ENCODE data around the gene DNM3.

DNM3 gene

DNA sequence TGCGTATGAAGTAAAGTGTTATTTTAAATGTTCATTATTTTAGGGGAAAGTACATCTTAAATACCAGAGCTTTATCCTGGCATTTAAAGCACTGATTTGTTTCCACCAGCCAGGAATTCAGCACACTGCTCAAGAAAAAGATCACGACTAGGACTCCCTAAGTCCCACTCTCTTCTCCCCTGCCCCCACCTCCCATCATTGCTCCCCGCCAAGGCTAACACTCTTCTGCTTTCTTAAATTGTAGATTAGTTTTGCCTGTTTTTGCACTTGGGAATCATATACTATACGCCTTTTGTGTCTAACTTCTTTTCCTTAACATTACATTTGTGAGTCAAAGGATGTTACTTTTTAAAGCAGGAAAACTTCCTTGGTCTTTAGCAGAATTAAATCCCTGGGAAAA, 541.7 kb downstream of the DNM3 start:
- DNase-seq: no peak

DNA sequence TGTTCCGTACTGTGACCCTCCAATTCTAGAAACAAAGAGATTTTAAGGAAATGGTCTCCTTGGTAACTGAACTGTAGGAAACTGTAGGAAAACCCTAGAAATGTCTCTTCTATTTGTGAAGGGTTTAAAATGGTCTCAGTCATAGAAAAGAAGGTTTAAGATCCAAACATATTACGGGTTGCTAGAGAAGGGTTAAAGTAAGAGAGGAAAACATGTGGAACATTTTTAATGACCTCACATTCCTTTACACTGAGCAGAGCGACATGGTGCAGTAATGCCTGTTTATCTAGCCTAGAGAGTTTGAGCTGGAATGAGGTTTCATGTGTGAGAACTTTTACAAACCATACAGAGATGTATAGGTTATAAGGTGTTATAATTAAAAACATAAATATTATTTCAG, 542.2 kb downstream of the DNM3 start:
- DNase-seq: no peak

DNA sequence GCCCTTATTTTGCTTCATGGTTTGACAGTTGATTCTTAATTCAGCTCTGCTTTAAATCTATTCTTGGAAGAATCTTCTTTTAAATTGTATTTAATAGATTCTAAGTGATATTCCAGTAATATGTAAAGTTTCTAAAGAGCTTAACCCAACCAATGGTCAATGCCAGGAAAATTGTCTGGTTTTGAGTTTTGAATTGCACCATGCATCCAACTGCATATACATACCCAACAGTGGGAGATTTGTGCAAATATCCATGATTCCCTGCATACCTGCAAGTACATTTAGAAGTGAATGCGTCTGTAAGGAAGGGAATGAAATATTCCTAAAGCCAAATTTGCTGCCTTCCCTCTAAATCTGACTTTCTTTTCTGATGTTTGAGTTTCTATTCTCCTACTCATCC, 543.4 kb downstream of the DNM3 start:
- no peak for DNase-seq

DNA sequence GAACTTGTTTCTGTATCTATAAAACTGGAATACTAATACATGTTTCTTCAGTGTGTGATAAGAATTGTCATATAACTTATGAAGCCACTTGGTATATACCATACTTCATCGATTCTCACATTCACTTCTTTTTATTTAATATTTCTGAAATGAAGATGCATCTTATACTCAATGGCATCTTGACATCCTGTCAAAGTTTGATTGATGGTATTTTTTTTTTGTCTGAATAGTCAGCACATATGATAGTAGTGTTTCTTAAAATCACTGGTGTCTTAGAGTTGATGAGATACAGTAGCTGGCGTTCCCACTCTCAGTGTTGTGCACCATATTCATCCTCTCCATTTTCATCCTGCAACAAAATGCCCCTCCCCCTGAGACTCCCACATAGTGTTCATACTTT, 544.7 kb downstream of the DNM3 start:
- no peak for DNase-seq

DNA sequence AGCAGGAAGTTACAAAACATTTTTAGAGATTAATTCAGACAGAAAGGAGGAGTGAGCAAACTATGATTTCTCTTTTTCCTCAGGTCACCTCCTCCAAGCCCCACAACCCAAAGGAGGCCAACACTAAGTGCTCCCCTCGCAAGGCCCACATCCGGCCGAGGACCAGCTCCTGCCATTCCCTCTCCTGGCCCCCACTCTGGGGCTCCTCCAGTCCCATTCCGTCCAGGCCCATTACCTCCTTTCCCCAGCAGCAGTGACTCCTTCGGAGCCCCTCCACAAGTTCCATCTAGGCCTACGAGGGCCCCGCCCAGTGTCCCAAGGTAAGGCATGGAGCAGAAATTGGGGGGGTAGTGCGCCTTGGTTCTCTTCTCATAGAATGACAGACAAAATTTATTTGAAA, 547.2 kb downstream of the DNM3 start:
- no peak for DNase-seq

DNA sequence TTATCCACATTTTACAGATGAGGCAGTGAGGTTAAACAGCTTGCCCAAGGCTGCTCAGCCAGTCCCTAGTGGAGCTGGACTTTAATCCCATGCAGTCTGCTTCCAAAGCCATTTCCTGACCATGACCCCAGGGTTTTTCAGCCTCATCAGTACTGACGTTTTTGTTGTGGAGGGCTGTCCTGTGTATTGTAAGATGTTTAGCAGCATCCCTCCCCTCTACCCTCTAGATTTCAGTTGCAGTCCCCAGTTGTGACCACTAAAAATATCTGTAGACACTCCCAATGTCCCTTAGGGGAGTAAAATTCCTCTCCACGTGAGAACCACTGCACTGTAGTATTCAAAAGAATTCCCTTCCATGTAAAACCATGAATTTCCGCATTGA, 549.0 kb downstream of the DNM3 start:
- DNase-seq: no peak

DNA sequence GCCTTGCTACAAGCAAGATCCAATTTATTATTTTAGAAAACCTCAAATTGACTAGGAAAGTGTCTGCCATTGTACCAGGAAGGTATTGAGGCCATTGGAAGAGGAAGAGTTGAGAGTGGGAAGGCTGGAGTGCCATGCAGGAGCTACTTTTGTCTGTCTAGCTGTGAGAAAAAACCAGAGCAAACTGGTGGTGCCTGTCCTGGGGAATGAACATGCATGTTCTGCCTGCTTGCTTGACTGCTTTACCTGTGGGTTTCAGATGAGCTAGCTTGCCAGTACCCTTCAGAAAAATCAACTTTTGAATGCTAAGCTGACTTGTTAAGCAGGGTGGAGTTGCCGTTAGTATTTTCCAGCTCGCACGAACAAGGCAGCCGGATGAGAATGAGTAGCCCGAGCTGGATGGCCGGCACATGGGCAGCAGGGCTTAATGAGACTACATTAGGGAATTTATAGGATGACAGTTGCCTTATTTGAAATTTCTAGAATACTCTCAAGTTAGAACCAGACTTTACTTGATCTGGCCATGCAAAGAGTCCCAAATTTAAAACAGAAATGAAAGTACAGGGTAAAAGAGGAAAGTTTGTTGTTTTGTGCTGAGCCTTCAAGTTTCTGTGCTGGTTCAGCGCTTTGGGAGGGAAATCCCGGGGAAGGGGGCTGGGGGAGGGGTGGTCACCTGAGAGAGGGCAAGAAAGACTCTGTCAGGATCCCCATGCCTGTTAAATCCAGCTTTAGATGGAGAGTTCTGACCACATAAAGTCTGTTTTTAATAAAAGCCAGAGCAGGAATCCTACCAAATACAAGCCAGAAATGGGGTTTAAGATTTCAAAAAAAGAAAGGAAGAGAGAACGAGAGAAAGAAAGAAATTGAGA, 549.6 kb downstream of the DNM3 start:
- DNase-seq: no peak

DNA sequence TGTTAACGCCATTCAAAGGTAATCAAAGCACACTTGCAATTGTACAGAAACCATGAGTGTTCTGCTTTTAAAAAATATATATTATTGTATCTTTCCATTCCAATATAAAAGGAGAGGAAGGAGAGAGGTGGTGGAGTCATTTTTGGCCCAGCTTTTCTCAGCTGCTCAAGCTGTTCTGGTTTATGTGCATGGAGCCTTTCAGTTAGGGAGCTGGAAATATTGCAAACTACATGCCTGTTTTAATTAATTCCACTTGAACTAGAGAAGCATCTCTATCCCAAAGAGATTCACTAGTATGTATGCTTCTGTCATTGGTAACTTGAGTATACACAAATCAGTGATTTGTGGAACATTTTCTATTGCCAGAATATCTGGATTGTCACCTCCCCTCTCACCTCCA, 550.7 kb downstream of the DNM3 start:
- DNase-seq: no peak

DNA sequence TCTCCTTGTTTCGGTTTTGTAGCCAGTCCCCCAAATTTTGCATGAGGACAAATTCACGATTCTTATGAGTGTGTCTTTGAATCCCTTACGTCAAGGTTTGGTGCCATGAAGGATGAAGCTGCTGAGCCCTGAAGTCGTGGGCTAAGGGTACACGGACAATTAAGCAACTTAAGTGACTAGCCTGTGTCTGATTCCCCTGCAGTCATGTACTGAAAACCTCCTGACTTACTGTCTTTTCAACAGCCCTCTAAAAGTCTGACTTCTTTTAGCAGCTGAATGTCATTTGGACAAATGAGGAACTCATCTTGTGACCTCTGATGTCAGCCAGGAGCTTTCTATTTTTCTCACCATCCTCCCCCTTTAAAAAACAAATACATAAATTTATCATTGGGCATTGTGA, 552.1 kb downstream of the DNM3 start:
- DNase-seq: no peak

DNA sequence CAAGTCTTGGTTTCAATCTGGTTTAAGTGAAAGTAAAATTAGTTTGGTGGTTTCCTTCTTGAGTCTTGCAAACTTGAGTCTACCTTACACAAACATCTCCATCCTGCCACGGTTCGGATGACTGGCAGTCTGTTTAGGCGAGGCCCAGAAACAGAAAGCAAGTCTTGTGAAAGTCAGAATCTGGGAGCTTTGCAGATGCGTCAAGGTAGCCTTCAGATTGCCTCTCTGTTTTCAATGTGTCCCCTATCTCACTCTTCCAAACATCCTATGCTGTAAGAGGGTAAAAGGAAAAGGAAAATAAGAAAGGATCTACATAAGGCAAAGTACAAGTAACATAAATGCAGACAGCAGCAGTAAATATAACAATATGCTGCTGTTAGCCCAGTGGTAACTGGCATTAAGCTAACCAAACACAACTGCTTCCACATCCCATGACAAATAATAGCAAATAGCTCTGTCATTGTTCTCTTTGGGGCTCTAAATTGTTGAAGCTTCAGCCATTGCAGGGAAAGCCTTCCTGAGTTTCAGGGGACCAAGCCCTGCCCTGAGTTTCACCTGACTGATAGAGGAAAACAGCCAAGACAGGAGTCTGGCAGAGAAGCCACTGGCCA, 552.9 kb downstream of the DNM3 start:
- DNase-seq: no peak

DNA sequence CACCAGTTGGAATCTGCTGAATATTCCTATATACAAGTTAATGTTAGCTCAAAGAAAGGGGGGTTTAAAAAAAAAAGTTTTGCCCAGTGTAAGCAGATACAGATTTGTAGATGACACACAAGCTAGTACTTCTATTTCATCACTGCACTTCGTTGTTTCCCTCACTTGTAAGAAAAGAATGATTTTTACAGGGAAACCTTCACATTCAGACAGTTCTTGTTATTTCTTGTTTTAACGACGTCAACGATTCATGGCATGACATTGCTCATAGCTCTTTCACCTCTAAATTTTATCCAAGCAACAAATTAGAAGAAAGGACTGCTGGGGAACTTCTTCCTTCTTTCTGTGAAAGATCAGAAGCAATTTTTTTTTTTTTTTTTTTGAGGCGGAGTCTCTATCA, 553.5 kb downstream of the DNM3 start:
- DNase-seq: no peak

DNA sequence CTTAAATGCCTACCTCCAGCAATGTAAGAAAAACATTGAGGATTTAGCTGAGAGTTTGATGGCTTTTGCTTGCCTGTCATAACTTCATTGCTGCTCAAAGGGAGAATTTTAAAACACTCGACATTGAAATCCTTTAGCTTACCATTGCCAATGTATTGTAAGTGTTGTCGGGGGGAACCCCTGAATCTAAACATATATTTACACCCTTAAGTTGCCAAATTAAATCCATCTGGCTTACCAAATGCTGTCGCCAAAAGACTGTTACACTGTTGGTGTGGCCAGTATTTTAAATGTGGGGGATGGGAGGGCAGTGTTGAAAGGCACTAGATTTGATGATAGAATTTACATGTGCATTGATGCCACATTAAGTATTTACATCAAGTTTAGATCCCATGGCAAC, 554.3 kb downstream of the DNM3 start:
- DNase-seq: no peak

DNA sequence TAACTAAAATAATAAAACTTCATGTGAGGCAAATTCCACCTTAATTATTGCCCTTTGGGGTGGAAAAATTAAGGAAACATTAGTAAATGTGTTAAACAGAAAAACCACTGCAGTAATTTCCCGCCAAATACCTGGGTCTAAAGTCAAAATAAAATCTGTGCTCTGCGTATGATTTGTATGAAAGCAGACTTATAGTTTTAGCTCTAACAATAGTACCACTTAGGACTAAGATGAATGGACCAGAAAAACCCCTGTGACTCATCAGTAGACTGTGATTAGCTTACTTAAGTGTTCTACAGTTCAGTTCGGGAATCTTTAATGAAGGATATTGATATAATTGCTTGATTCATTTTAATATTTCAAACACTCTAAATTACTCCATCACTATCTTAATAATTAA, 555.9 kb downstream of the DNM3 start:
- no peak for DNase-seq

DNA sequence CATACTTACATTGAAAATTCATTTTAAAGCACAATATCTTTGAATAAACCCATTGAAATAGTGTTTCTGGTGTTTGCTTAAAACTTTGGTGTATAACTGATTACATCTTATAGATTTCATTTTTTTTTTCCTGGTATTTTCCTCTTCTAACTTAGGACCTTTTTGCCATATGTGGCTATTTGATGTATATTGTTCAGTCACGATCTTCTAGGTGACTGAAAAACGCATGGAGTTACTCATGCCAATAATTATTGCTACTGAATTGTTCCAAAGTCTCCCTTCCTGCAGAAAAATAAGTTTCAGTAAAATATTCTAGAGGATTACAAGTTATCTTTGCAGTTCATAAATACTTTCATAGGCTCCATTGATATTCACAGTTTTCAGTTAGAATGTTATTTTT, 556.3 kb downstream of the DNM3 start:
- DNase-seq: no peak

DNA sequence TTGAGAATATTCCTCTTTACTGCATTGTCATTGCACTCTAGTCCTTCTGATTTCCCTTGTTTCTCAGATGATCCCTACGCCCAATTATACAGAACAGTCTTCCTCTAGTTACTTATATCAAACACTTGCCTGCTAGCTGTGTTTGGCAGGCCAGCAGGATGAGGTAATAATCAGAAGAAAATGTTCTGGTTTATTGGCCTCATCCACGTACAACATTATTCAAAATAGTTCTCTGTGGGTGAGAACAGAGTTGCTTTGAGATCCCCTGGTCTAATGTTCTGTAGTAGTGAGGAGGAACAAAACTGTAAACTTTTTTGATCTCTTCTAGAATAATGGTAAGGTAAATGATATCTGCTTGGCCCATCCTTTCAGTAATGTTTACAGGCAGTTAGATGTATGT, 556.9 kb downstream of the DNM3 start:
- DNase-seq: no peak

DNA sequence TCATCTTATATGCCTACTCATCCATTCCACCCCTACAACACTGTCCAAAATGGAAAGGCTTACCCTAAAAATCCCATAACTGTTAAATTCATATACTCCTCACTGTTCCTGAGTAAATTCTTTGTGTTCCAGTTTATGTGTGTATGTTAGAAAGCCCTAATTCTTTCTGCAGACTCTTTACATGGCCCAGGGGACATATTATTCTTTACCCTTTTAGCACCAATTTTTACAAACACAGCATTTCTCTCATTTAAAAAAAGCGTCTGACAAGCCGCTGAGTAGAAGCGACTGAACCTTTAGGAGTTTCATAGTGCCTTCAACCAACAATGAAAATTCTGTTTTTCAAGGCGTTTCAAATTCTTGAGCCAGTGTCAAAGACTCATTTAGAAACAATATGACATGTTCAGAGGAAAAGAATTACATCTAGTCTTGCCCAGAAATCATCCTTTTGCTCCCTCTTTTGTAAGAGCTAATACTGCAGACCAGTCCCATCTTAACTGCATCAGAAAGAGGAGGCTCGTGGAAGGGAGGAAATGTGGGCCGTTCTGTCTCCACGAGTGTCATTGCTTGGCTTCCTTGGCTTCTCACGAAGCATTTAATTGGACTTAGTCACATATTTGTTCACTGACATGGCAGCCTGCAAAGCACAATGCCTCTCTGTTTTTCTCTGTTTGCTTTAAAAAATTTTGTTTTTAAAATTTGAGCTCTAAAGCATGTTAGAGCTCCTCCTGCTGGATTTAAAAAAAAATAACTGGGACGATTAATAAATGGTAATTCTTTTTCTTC, 557.9 kb downstream of the DNM3 start:
- DNase-seq: peak; percentile 42 to 63

DNA sequence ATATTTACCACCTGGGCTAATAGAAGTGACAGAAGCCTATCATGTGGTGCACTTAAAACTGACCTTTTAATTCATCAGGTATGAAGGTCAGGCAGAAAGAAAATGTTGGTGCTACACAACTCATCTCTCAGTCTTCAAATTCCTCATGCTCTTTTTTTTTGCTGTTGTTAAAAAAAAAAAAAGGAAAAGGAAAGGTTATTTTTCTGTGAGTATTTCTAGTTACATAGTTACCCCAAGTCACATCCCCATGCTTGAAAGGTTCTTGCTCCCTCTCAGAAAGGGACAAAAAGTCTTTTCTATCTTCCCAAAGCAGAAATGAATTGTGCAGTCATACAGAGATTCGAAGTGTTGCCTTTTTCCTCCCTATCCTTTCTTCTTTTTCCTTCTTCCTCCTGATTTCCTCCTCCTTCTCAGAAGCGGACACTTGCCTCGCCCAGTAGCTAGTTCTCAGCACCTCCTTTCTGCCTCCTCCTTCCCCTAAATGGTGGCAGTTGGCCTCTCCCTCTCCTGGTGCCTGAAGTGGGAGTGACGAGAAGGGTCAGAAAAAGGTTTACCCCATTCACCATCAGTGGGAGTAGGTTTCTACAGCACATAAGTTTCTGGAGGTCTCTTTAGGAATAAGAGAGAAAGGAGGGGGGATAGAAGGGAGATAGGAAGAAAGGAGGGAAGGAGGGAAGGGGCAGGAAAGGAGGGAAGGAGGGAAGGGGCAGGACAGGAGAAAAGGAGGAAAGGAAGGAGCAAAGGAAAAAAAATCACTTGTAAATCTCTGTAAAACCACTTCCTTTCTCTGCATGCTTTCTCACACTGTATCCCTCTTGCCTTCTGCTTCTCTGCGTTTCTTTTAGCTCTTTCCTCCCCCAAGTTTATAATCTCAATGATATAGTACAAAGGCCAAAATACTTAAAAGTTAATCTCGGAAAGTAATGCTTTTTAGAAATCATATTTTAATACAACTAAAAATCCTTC, 558.7 kb downstream of the DNM3 start:
- DNase-seq: no peak

DNA sequence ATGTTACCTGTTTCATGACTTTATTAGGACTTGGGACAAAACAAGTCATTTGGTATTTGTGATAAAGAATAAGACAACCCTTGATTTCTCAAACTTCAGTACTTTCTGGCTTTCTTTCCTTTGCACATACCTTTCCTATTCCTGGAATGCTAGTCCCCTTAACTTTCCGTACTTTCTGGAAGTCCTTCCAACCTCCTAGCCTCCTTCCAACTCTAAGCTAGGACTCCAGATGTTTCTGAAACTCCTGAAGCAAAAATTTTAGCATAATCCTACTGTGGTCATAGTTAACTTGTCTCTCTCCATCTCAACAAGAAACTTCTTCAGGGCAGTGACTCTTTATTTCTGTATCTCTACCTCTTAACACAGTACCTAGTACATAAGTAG, 559.4 kb downstream of the DNM3 start:
- no peak for DNase-seq

DNA sequence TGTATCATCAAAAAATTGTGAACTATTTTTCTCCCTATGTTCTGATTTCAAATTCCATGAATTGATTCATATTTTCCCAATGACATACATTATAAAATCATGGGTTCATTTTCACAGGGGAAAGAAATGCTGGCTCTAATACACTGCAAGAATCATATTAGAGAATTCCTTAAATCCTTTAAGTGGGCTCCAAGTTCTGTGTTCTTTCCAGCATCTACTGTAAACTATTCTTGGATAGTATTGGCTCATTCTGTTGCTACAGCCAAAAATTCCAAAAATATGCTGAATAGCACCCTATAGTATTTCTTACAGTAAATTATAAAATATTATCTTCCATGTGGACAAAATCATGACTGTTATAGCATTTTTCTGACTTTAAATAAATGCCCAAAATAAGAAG, 560.2 kb downstream of the DNM3 start:
- DNase-seq: no peak

DNA sequence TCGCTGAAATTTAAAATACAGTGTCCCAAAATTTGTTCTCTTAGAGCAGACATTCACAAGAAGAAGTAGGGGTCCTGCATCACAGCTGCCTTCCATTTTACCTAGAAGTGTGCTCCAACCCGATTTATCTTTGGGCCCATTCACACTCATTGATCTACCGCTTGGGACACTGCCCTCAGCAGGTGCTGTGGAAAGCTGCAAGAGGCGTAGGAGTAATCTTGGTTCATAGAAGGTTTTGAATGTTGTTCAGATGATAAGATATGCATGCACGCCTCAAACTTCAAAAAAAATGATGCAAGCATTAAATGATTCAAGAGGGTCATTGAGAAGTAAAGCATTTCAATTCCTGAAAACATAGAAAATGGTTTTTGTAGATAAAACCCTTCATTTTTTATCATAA, 560.6 kb downstream of the DNM3 start:
- no peak for DNase-seq

DNA sequence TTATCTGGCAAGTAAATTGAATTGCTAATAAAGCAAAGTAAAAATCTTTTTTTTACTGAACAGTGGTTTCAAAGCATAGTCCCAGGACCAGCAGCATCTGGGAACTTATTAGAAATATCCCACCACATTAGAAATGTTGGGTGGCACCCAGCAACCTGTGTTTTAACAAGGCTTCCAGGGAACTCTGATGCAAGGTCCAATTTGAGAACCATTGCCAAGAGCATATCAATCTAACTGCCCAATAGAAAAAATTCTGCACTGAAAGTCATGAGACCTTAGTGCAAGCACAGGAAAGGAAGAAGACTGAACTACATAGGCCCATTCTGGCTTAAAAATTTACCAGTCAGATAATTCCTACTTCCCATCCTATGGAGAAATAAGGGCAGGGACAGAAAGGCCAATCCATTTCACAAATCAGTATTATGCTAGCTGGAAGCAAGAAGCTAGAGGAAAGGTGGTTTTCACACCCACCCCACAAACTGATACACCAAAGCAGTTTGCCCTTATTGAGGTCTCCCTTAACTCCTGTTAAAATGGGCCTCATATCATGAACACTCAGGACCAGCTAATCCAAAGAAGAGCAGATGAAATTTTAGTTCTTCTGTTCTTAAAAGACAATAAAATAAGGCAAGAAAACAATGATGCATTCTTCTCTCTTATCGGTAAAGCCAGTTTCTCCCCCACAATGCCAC, 561.7 kb downstream of the DNM3 start:
- DNase-seq: no peak

DNA sequence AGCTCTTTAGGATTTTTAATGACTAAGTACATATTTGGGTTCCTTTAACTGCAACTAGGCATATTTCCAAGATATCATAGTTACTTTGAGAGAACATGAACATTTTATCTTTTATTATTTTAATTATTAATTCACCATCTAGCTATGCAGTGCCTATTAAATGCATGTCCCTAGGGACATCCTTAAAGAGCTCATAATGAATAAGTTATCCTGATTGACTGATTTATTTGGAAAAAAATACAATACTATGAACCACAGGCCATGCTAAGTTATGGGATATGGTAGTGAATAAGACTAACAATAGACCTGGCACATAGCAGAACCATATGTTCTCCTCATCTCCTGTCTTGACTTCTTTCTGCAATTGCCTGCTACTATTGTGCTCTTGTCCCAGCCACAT, 562.8 kb downstream of the DNM3 start:
- DNase-seq: no peak

Measured in AML-193 (cell line).